ENCODE results near the gene UBAP2L. TPM values are rescaled to one million over a fixed set of nuclear protein-coding genes. Genes with fewer than 3 reads are reported as not detected.

UBAP2L gene
- total RNA-seq, 1 donor, result 88.3 TPM

- peak overlapping the region; percentile 81 for H3K27ac ChIP-seq (ENCODE audit: low read depth, low read length)
- peak overlapping the region; percentile 92 for H2AFZ ChIP-seq (ENCODE audit: low read length)
- peaks cover 47% of the 10 kb centered on the region for H3K79me2 ChIP-seq (ENCODE audit: insufficient read depth, low read length)
- peaks cover 36% of the 10 kb centered on the region for H3K4me1 ChIP-seq (ENCODE audit: insufficient read depth, low read length)
- no peaks in the 10 kb centered on the region for H3K9me3 ChIP-seq (ENCODE audit: low read depth, low read length)
- TF ChIP-seq, protein P1, sequence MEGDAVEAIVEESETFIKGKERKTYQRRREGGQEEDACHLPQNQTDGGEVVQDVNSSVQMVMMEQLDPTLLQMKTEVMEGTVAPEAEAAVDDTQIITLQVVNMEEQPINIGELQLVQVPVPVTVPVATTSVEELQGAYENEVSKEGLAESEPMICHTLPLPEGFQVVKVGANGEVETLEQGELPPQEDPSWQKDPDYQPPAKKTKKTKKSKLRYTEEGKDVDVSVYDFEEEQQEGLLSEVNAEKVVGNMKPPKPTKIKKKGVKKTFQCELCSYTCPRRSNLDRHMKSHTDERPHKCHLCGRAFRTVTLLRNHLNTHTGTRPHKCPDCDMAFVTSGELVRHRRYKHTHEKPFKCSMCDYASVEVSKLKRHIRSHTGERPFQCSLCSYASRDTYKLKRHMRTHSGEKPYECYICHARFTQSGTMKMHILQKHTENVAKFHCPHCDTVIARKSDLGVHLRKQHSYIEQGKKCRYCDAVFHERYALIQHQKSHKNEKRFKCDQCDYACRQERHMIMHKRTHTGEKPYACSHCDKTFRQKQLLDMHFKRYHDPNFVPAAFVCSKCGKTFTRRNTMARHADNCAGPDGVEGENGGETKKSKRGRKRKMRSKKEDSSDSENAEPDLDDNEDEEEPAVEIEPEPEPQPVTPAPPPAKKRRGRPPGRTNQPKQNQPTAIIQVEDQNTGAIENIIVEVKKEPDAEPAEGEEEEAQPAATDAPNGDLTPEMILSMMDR (IDR thresholded peaks at IDR 0.05; ENCODE audit: extremely low read depth, low read depth, low read length), result no peak
- peaks cover 14% of the 10 kb centered on the region for H3K36me3 ChIP-seq (ENCODE audit: insufficient read depth, low read length)
- H3K4me3 ChIP-seq (ENCODE audit: insufficient read depth, low read length), result peak overlapping the region; percentile 95
- H3K27me3 ChIP-seq (ENCODE audit: insufficient read depth, low read length), result peaks cover 9% of the 10 kb centered on the region
- DNase-seq (ENCODE audit: insufficient read length, low spot score, missing footprints), result peak; percentile 99
- peak overlapping the region; percentile 94 for H3K4me2 ChIP-seq (ENCODE audit: insufficient read depth, low read length)
- peaks cover 44% of the 10 kb centered on the region for H4K20me1 ChIP-seq (ENCODE audit: insufficient read depth, low read length)
These were observed 37.5 kb upstream of the UBAP2L start for GRCh38 chr1:154183046-154183915.

DNA sequence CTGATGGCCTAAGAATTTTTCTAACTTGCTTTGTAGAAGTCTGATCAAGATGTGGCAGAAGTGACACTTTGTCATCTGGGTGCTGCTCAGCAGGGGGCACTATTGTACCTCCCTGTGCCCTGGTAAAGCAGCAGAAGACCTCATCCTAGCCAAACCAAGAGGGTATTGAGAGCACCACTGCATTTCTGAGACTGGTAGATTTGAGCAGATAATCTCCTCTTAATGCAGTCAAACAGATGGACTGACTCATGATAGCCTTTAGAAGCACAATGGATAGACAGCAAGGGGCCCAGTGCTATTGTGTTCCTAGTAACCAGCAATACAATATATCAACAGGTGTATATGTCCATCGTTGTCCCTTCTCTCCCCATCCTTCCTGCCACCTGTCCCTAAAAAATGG lies 34.6 kb upstream of the UBAP2L start:
- TF ChIP-seq, protein P1 (IDR thresholded peaks at IDR 0.05; ENCODE audit: extremely low read depth, low read depth, low read length), result peak; percentile 59
- Histone ChIP-seq H3K4me3 (ENCODE audit: insufficient read depth, low read length) (no peak overlapping the region), H3K4me2 (ENCODE audit: insufficient read depth, low read length) (no peak overlapping the region), H3K9me3 (ENCODE audit: low read depth, low read length) (no peaks in the 10 kb centered on the region), H3K27ac (ENCODE audit: low read depth, low read length) (no peak overlapping the region), H3K36me3 (ENCODE audit: insufficient read depth, low read length) (no peaks in the 10 kb centered on the region), H3K79me2 (ENCODE audit: insufficient read depth, low read length) (peaks cover 18% of the 10 kb centered on the region), H3K27me3 (ENCODE audit: insufficient read depth, low read length) (peaks cover 9% of the 10 kb centered on the region), H2AFZ (ENCODE audit: low read length) (no peak overlapping the region), H4K20me1 (ENCODE audit: insufficient read depth, low read length) (peaks cover 15% of the 10 kb centered on the region), H3K4me1 (ENCODE audit: insufficient read depth, low read length) (peaks cover 21% of the 10 kb centered on the region)
- DNase-seq (ENCODE audit: insufficient read length, low spot score, missing footprints), result peak; percentile 53

DNA sequence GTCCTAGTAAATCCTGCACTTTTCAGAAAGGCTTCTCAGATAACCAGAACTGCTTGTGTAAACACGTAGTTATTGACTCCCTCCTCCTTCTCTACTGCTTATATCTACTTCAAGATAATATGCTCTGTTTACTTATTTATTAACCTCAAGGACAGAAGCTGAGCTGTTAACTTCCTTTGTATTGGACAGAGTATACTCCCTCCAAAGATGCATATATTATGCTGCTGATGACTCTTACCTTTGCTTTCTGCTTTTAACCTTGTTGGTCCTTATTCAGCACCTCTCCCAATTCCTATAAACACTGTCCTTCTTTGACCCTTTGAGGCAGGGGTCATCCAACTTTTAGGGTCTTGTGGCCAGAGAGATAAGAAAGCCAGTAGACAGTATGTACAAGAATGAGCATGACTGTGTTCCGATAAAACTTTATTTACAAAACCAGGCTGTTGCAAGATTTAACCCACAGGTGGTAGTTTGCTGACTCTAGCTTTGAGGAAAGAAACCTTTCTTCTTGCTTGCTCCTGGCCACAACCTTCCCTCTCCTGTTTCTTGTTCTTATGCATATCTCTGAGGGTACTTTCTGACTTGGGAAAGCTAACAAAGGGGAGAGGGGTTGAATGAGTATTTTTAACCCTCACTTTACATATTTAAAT lies 33.8 kb upstream of the UBAP2L start:
- Histone ChIP-seq H3K79me2 (ENCODE audit: insufficient read depth, low read length) (peaks cover 10% of the 10 kb centered on the region), H3K4me3 (ENCODE audit: insufficient read depth, low read length) (no peak overlapping the region), H3K4me2 (ENCODE audit: insufficient read depth, low read length) (no peak overlapping the region), H3K4me1 (ENCODE audit: insufficient read depth, low read length) (peaks cover 17% of the 10 kb centered on the region), H3K9me3 (ENCODE audit: low read depth, low read length) (no peaks in the 10 kb centered on the region), H3K27me3 (ENCODE audit: insufficient read depth, low read length) (peaks cover 12% of the 10 kb centered on the region), H2AFZ (ENCODE audit: low read length) (no peak overlapping the region), H4K20me1 (ENCODE audit: insufficient read depth, low read length) (peaks cover 8% of the 10 kb centered on the region), H3K27ac (ENCODE audit: low read depth, low read length) (no peak overlapping the region), H3K36me3 (ENCODE audit: insufficient read depth, low read length) (no peaks in the 10 kb centered on the region)
- TF ChIP-seq, protein P1 (IDR thresholded peaks at IDR 0.05; ENCODE audit: extremely low read depth, low read depth, low read length), result no peak
- no peak for DNase-seq (ENCODE audit: insufficient read length, low spot score, missing footprints)

GRCh38 chr1:154190550-154190949 lies 30.2 kb upstream of the UBAP2L start:
- Histone ChIP-seq H3K4me3 (ENCODE audit: insufficient read depth, low read length) (no peak overlapping the region), H3K4me2 (ENCODE audit: insufficient read depth, low read length) (peak overlapping the region; percentile 47), H4K20me1 (ENCODE audit: insufficient read depth, low read length) (no peaks in the 10 kb centered on the region), H3K27ac (ENCODE audit: low read depth, low read length) (no peak overlapping the region), H3K79me2 (ENCODE audit: insufficient read depth, low read length) (no peaks in the 10 kb centered on the region), H3K9me3 (ENCODE audit: low read depth, low read length) (no peaks in the 10 kb centered on the region), H3K4me1 (ENCODE audit: insufficient read depth, low read length) (peaks cover 12% of the 10 kb centered on the region), H2AFZ (ENCODE audit: low read length) (no peak overlapping the region), H3K27me3 (ENCODE audit: insufficient read depth, low read length) (peaks cover 34% of the 10 kb centered on the region), H3K36me3 (ENCODE audit: insufficient read depth, low read length) (no peaks in the 10 kb centered on the region)
- DNase-seq (ENCODE audit: insufficient read length, low spot score, missing footprints), result peak; percentile 59
- TF ChIP-seq, protein P1 (IDR thresholded peaks at IDR 0.05; ENCODE audit: extremely low read depth, low read depth, low read length), result no peak
